ENCODE results near the gene CENPE.

- TF ChIP-seq CTCF (IDR thresholded peaks at IDR 0.05) (no peak), POLR2A (IDR thresholded peaks at IDR 0.05) (no peak)
These were observed 3.6 kb upstream of the CENPE start for GRCh38 chr4:103201724-103202123.

All from uterus (tissue), 2 donors.